Left ventricle myocardium superior (tissue), 1 donor: Measurements from ENCODE around the gene DENND11. TPM values are rescaled to one million over a fixed set of nuclear protein-coding genes. Genes with fewer than 3 reads are reported as not detected.
A peak's percentile ranks its signal among the peaks of the same experiment; 100 is the strongest.
"Not testable (repeated sequence)": the region's sequence is repeated elsewhere in the genome, so short reads cannot be mapped to it uniquely, and the experiment has no call there.

Experiments used
- ATAC-seq: fragments of 200-7000 bp; cut with Tn5 transposase; one replicate; pipeline ENCODE4 v1.9.1; 2020; ENCODE audit warnings: mild to moderate bottlenecking, moderate library complexity
- DNase-seq: peaks from one replicate; pipeline ENCODE4 v3.0.0-alpha.2; 2020
- intact Hi-C: fragments of 100-400 bp; cut with micrococcal nuclease; formaldehyde crosslinking; loops from one replicate; pipeline ENCODE4 v1.11.0; 2022
- total RNA-seq: library from RNA; stranded (reverse); fragmentation: NEBNext Ultra II Directional; extraction: Animal tissue kit (Norgen Biotek cat#: 25700); gene quantifications from one replicate; pipeline ENCODE4 v1.2.1, GENCODE V29; 2021
- donor health status: DM: no; HTN: yes; CAD: no; lungs with severe emphysema.

Gene DENND11
- total RNA-seq, 1 donor from 2014 or later, result 10.8 TPM

GRCh38 chr7:141689072-141689825 is 12.7 kb downstream of the DENND11 start:
- DNase-seq, intact Hi-C loops, ATAC-seq: not testable (repeated sequence)

- no peak for DNase-seq
- no peak for ATAC-seq
- intact Hi-C loops, result no loop called here
Measured at GRCh38 chr7:141688043-141688442, 13.9 kb downstream of the DENND11 start.

GRCh38 chr7:141686670-141687069 is 15.3 kb downstream of the DENND11 start:
- DNase-seq, result no peak
- intact Hi-C loops, result no loop called here
- peak; percentile 58 for ATAC-seq

GRCh38 chr7:141686074-141686473 is 15.9 kb downstream of the DENND11 start:
- no peak for ATAC-seq
- intact Hi-C loops, result no loop called here
- no peak for DNase-seq

- DNase-seq, result no peak
- ATAC-seq, result no peak
Measured at GRCh38 chr7:141685285-141686023, 16.5 kb downstream of the DENND11 start.

GRCh38 chr7:141679014-141679413 is 23.0 kb downstream of the DENND11 start:
- intact Hi-C loops, result no loop called here
- DNase-seq (no peak), ATAC-seq (no peak)

More at GRCh38 chr7:141685285-141686023, 16.5 kb downstream of the DENND11 start:
- intact Hi-C loops, result no loop called here

- intact Hi-C loops, result no loop called here
- DNase-seq (no peak), ATAC-seq (no peak)
Measured at GRCh38 chr7:141676618-141677017, 25.3 kb downstream of the DENND11 start.

- intact Hi-C loops, result no loop called here
- ATAC-seq (no peak), DNase-seq (no peak)
Measured at GRCh38 chr7:141675436-141676215, 26.3 kb downstream of the DENND11 start.

GRCh38 chr7:141674702-141675101 is 27.3 kb downstream of the DENND11 start:
- peak; percentile 21 for ATAC-seq
- DNase-seq, result no peak
- intact Hi-C loops, result no loop called here

- ATAC-seq (peak; percentile 64), DNase-seq (no peak)
- intact Hi-C loops, result no loop called here
Measured at GRCh38 chr7:141674171-141674671, 27.7 kb downstream of the DENND11 start.

- intact Hi-C loops, result no loop called here
- ATAC-seq (no peak), DNase-seq (no peak)
Measured at GRCh38 chr7:141673346-141673745, 28.6 kb downstream of the DENND11 start.

- intact Hi-C loops, result no loop called here
- DNase-seq (no peak), ATAC-seq (no peak)
Measured at GRCh38 chr7:141671705-141672496, 30.1 kb downstream of the DENND11 start.

GRCh38 chr7:141668853-141669252 is 33.1 kb downstream of the DENND11 start:
- intact Hi-C loops, result no loop called here
- ATAC-seq (no peak), DNase-seq (no peak)

- DNase-seq, result no peak
- intact Hi-C loops, result no loop called here
- ATAC-seq, result no peak
Measured at GRCh38 chr7:141666071-141666470, 35.9 kb downstream of the DENND11 start.

- ATAC-seq (no peak), DNase-seq (no peak)
- intact Hi-C loops, result no loop called here
Measured at GRCh38 chr7:141665208-141666035, 36.5 kb downstream of the DENND11 start.

- ATAC-seq (no peak), DNase-seq (no peak)
- intact Hi-C loops, result no loop called here
Measured at GRCh38 chr7:141664450-141664849, 37.5 kb downstream of the DENND11 start.

GRCh38 chr7:141663081-141663849 is 38.7 kb downstream of the DENND11 start:
- intact Hi-C loops, result no loop called here
- ATAC-seq (peak; percentile 61), DNase-seq (no peak)
